Measurements from ENCODE around the gene TPP2.

DNA sequence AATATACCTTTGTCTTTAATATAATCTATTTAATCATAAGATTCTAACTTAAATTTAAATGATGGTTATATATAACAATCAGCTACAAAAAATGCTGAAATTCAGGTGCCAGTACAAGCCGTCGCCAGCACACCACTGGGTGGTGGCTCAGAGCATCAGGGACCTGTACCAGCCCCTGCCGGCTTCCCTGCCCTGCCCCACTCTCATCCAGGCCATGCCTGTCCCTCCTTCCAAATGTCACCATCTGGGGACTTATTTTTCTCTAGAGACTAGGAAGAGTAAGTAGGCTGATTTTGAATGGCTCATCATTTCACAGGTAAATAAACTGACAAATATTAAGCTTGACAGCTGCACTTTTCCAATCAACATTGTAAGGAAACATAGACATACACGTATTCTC, 96.5 kb downstream of the TPP2 start:
- TF ChIP-seq POLR2A (IDR thresholded peaks at IDR 0.05; ENCODE audit: low read length) (no peak), GATA1 (IDR thresholded peaks at IDR 0.05; ENCODE audit: low read depth, low read length) (no peak)

Measured in erythroblast (primary cell).